ENCODE results near the gene CRY2. TPM values are rescaled to one million over a fixed set of nuclear protein-coding genes. Genes with fewer than 3 reads are reported as not detected.

The CRY2 gene
- total RNA-seq, 1 donor from 2014 or later = 9.2 TPM

- peak overlapping the region; percentile 84 for H3K4me3 ChIP-seq (ENCODE audit: low read depth, low read length)
- TF ChIP-seq CTCF (conservative IDR thresholded peaks at IDR 0.05; ENCODE audit: low read depth, low read length) = peak; percentile 13
- no peak for DNase-seq (ENCODE audit: low read depth)
These were observed 43.1 kb upstream of the CRY2 start for GRCh38 chr11:45803971-45804760.

GRCh38 chr11:45804761-45805304, 42.4 kb upstream of the CRY2 start, which contains the start of gene SLC35C1:
SLC35C1 (plus strand) TSS chr11:45805149; CDS start chr11:45805802, 653 bp downstream.
- H3K4me3 ChIP-seq (ENCODE audit: low read depth, low read length) = peak within 1 kb of the TSS; percentile 84
- DNase-seq (ENCODE audit: low read depth) = no peak
- TF ChIP-seq CTCF (conservative IDR thresholded peaks at IDR 0.05; ENCODE audit: low read depth, low read length) = no peak

GRCh38 chr11:45805305-45806071, 41.8 kb upstream of the CRY2 start:
- no peak for TF ChIP-seq CTCF (conservative IDR thresholded peaks at IDR 0.05; ENCODE audit: low read depth, low read length)
- DNase-seq (ENCODE audit: low read depth) = no peak
- peak overlapping the region; percentile 84 for H3K4me3 ChIP-seq (ENCODE audit: low read depth, low read length)

- no peak for DNase-seq (ENCODE audit: low read depth)
- peak overlapping the region; percentile 84 for H3K4me3 ChIP-seq (ENCODE audit: low read depth, low read length)
These were observed 41.0 kb upstream of the CRY2 start for GRCh38 chr11:45806072-45806933.

GRCh38 chr11:45806937-45807791, 40.1 kb upstream of the CRY2 start:
- no peak for DNase-seq (ENCODE audit: low read depth)
- H3K4me3 ChIP-seq (ENCODE audit: low read depth, low read length) = peak overlapping the region; percentile 84
- no peak for TF ChIP-seq CTCF (conservative IDR thresholded peaks at IDR 0.05; ENCODE audit: low read depth, low read length)

More at GRCh38 chr11:45806072-45806933, 41.0 kb upstream of the CRY2 start:
- no peak for TF ChIP-seq CTCF (conservative IDR thresholded peaks at IDR 0.05; ENCODE audit: low read depth, low read length)
